HG03457 (cell line): ENCODE results near the gene C1orf226.
"Not testable (repeated sequence)": the region's sequence is repeated elsewhere in the genome, so short reads cannot be mapped to it uniquely, and the experiment has no call there.

ENCODE experiments used
- ATAC-seq: cut with Tn5 transposase; IDR thresholded peaks from one replicate; pipeline ENCODE4 v1.9.1; 2021; ENCODE audit warnings: moderate number of reproducible peaks; ENCODE audit not compliant: unreplicated experiment

Gene C1orf226

DNA sequence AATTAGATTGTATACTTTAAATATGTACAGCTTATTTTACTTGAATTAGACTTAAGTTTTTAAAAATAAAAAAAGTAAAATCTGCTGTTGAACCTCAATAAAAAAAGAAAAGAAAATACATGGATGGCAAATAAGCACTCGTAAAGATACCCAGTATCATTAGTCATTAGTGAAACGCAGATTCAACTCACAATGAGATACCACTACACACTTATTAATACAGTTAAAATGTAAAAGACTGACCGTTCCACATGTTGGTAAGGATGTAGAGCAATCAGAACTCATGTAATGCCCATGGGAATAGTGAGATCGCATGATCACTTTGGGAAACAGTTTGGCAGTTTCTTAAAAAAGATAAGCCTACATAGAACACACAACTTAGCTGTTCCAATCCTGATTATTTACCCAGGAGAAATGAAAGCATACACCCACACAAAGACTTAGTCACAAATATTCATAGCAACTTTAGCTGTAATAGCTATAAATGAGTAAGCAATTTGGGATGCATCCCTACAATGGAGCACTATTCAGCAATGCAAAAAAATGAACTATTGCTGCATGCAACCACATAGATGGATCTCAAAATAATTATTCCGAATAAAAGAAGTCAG lies 23.1 kb downstream of the C1orf226 start:
- ATAC-seq = no peak

DNA sequence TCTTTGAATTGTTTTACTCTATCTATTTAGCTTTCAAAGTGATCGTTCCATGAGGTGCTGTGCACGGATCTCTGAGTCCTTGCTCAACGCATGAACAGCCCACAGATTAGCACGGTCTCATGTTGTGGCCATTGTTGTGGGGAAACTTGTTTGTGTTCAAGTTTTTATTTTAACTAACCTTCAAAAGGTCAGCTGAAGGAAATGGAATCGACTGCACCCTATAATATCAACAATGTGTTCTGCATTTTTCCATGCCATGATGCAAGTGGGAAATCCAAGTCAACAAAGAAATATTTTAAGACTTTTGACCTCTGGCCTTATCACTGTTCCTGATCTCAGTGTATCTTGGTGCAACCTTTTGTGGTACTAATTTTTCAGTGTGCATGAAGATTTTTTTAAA lies 24.3 kb downstream of the C1orf226 start:
- ATAC-seq = no peak

DNA sequence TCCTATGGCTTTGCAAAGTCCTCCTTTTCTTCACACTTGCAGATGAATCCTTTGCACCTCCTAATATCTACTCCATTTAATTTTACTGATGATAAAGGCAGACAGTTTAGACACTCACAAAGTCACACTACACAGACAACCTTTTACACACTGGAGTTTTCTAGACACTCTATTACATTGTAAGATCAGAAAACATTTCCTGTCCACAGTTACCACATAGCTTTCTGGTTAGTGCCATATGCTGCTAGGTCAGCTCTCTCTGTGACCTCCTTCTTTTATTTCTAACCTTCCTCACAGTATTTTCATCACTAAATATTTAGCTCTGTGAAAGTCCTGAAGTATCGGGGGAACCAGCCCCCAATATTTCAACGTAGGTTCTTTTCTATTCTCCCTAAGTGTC lies 25.3 kb downstream of the C1orf226 start:
- no peak for ATAC-seq

DNA sequence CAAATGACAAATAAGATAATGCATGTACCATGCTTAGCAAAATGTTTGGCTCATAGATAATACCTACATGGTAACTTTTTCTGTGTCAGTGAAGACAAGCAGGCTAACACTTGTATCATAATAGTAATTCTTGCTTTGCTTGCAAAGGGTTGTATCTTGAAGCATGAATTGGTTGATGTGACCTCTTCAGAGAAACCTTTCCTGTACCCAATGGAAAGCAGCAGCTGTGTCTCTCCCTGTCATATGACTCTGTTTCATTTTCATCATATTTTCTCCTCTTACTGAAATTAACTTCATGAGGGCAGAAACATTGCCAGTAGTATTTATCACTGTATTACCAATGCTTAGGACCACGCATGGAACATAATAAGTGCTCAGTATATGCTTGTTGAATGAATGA lies 26.0 kb downstream of the C1orf226 start:
- no peak for ATAC-seq

GRCh38 chr1:162412002-162412401 lies 30.5 kb downstream of the C1orf226 start, which contains the start of gene SH2D1B:
TSS of gene SH2D1B (minus strand) at chr1:162412136. CDS start at chr1:162412016, 120 bp downstream.
- ATAC-seq = no peak

GRCh38 chr1:162416215-162416614 lies 34.7 kb downstream of the C1orf226 start:
- ATAC-seq = no peak

DNA sequence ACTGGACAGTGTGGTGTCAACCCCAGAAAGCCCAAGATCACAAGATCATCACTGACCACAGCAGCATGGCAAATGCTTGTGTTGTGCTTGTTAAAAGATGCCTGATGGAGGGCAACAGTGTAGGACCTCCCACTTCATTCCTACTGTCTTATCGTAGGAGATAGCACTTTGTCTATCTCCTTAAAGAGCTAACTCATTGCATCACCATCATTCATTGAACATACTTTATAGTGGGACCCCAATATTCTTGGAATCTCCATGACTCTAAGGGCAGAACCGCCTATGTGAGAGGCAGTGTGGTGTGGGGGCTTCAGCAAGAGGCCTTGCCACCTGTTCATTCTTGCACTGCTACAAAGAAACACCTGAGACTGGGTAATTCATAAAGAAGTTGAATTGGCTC lies 35.4 kb downstream of the C1orf226 start:
- no peak for ATAC-seq

- no peak for ATAC-seq
Measured at GRCh38 chr1:162417650-162418049, 36.1 kb downstream of the C1orf226 start.

- not testable (repeated sequence) for ATAC-seq
Measured at GRCh38 chr1:162418584-162418983, 37.1 kb downstream of the C1orf226 start.

DNA sequence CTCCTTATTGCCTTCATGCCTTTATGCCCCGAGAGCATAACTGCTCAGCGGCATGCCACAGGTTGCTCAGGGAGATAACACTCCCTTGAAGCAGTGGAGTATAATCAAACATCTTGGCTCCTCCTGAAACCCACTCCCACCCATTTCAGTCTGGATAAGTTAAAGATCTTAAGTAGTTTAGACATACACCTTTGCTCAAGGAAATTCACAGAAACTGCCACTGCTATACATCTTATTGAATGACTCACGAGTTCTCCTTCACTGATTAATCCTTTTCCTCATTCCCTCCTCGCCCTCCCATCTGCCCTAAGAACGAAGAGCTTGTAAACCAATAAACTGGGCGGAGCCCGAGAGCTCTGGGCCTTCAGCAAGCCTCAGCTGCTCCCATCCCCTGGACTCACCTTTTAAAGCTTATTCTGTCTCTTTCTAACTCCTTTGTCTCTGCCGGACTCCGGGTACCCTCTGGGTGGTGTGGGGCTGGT lies 38.0 kb downstream of the C1orf226 start:
- not testable (repeated sequence) for ATAC-seq

DNA sequence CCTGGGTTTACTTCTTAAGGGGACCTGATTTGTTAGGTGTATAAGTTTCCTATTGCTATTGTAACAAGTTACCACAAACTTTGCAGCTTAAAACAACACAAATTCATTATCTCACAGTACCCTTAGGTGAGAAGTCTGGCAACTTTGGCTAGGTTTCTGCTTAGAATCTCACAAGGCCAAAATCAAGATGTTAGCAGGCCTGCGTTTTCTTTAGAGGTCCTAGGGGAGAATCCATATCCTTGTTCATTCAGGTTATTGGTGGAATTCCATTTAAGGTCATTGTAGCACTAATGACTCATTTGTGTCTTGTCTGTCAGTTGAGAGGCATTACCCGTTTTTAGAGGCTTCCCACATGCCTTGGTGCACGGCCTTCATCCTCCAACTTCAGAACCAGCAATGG lies 38.6 kb downstream of the C1orf226 start:
- no peak for ATAC-seq

- no peak for ATAC-seq
Measured at GRCh38 chr1:162421258-162422164, 40.0 kb downstream of the C1orf226 start.

DNA sequence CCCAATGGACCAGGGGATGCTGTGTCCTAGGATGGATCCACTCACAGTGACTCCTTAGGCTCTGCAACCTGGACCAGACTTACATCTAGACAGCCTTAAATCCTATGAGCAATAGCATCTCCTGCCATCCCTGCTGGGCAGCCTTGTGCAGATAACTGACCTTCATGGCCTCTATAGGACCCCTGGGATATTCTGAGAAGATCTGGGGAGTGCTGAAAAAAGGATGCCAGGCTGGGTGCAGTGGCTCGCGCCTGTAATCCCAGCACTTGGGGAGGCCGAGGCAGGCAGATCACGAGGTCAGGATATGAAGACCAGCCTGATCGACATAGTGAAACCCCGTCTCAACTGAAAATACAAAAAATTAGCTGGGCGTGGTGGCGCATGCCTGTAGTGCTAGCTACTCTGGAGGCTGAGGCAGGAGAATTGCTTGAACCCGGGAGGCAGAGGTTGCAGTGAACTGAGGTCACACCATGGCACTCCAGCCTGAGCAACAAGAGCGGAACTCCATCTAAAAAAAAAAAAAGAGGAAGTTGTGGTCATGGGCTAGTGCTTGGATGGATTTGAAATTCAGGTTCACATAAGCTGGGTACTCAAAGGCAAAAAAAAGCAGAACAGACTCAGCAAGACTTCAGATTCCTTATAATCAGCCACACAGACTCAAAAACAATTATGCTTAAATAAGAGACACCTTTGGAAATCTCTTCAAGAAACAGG lies 41.3 kb downstream of the C1orf226 start:
- no peak for ATAC-seq

- ATAC-seq = no peak
Measured at GRCh38 chr1:162430583-162430982, 49.1 kb downstream of the C1orf226 start.

- ATAC-seq = not testable (repeated sequence)
Measured at GRCh38 chr1:162432977-162433713, 51.6 kb downstream of the C1orf226 start.
